IPS DF 19.7 (cell line): ENCODE measurements around the gene SYPL2.
A peak's percentile ranks its signal among the peaks of the same experiment; 100 is the strongest.
"Not testable (repeated sequence)": the region's sequence is repeated elsewhere in the genome, so short reads cannot be mapped to it uniquely, and the experiment has no call there.

Source experiments
- DNase-seq: peaks from one replicate; pipeline ENCODE4 v3.0.0-alpha.2; 2013; ENCODE audit warnings: low read depth, low spot score

SYPL2 gene

GRCh38 chr1:109466452-109467300, at the start of gene SYPL2:
TSS of gene SYPL2 (plus strand) at chr1:109466546. CDS start at chr1:109466844, 298 bp downstream.
- DNase-seq = no peak

GRCh38 chr1:109423498-109423897, 42.8 kb upstream of the SYPL2 start:
- DNase-seq = no peak

- no peak for DNase-seq
Measured at GRCh38 chr1:109425391-109426280, 40.7 kb upstream of the SYPL2 start.

- DNase-seq = peak; percentile 98
Measured at GRCh38 chr1:109426281-109427170, 39.8 kb upstream of the SYPL2 start, which contains the start of gene PSMA5. TSS of gene PSMA5 (minus strand) at chr1:109426448. CDS start at chr1:109426330, 118 bp downstream.

- DNase-seq = no peak
Measured at GRCh38 chr1:109427171-109427467, 39.2 kb upstream of the SYPL2 start.

GRCh38 chr1:109432336-109432735, 34.0 kb upstream of the SYPL2 start:
- DNase-seq = no peak

GRCh38 chr1:109433322-109433721, 33.0 kb upstream of the SYPL2 start:
- DNase-seq = no peak

GRCh38 chr1:109434484-109434883, 31.9 kb upstream of the SYPL2 start:
- DNase-seq = no peak

GRCh38 chr1:109438798-109439297, 27.5 kb upstream of the SYPL2 start:
- DNase-seq = no peak

GRCh38 chr1:109441069-109441468, 25.3 kb upstream of the SYPL2 start:
- DNase-seq = no peak

- DNase-seq = no peak
Measured at GRCh38 chr1:109443476-109443875, 22.9 kb upstream of the SYPL2 start.

GRCh38 chr1:109444346-109444745, 22.0 kb upstream of the SYPL2 start:
- DNase-seq = no peak

- not testable (repeated sequence) for DNase-seq
Measured at GRCh38 chr1:109445949-109446695, 20.2 kb upstream of the SYPL2 start.

GRCh38 chr1:109447524-109447923, 18.8 kb upstream of the SYPL2 start:
- no peak for DNase-seq

- no peak for DNase-seq
Measured at GRCh38 chr1:109454497-109455133, 11.7 kb upstream of the SYPL2 start.

- DNase-seq = no peak
Measured at GRCh38 chr1:109457819-109458218, 8.5 kb upstream of the SYPL2 start.

- DNase-seq = no peak
Measured at GRCh38 chr1:109466125-109466451, 258 bp upstream of the SYPL2 start.

GRCh38 chr1:109467301-109467777, 993 bp downstream of the SYPL2 start:
- no peak for DNase-seq

GRCh38 chr1:109468061-109468460, 1.7 kb downstream of the SYPL2 start:
- DNase-seq = no peak

- no peak for DNase-seq
Measured at GRCh38 chr1:109468903-109469302, 2.6 kb downstream of the SYPL2 start.
